ENCODE measurements around the gene SCAF8.

The SCAF8 gene

GRCh38 chr6:154763650-154764049, 30.4 kb downstream of the SCAF8 start:
- Histone ChIP-seq H3K9ac (ENCODE audit: low read length) (no peak overlapping the region), H4K5ac (ENCODE audit: low read length) (no peak overlapping the region), H2BK5ac (ENCODE audit: low read length) (no peak overlapping the region), H3K4me3 (ENCODE audit: low read length) (no peak overlapping the region), H2BK120ac (ENCODE audit: low read depth, low read length) (no peak overlapping the region), H4K8ac (ENCODE audit: low read depth, low read length) (no peak overlapping the region), H3K4me2 (ENCODE audit: low read length) (no peak overlapping the region), H3K4me1 (ENCODE audit: control insufficient read depth, low read depth, low read length) (no peaks in the 10 kb centered on the region), H2AK5ac (ENCODE audit: low read length) (no peak overlapping the region), H3K79me2 (ENCODE audit: control insufficient read depth, insufficient read depth, low read length) (peaks cover 73% of the 10 kb centered on the region), H3K4ac (ENCODE audit: low read depth, low read length) (no peak overlapping the region), H3K27me3 (ENCODE audit: insufficient read depth, low read length, poor library complexity) (no peaks in the 10 kb centered on the region), H3K18ac (ENCODE audit: low read length) (no peak overlapping the region), H3K36me3 (ENCODE audit: control insufficient read depth, insufficient read depth, low read length) (no peaks in the 10 kb centered on the region), H3K79me1 (ENCODE audit: low read length) (peaks cover 2% of the 10 kb centered on the region), H2BK15ac (replicated peaks; ENCODE audit: low read depth) (no peak overlapping the region), H3K56ac (ENCODE audit: low read length) (no peak overlapping the region), H3K27ac (ENCODE audit: low read depth, low read length) (no peak overlapping the region), H3K23ac (ENCODE audit: low read length) (no peak overlapping the region)
- WGBS (ENCODE audit: extremely low coverage, insufficient coverage, low lambda C conversion rate): no CpG with 5 or more reads among the region's 1 CpG
- DNase-seq: no peak

- no peaks in the 10 kb centered on the region for H3K27me3 ChIP-seq (ENCODE audit: insufficient read depth, low read length, poor library complexity)
- H3K9ac ChIP-seq (ENCODE audit: low read length): no peak overlapping the region
- H3K79me1 ChIP-seq (ENCODE audit: low read length): peaks cover 8% of the 10 kb centered on the region
- no peak overlapping the region for H3K4ac ChIP-seq (ENCODE audit: low read depth, low read length)
- WGBS (ENCODE audit: extremely low coverage, insufficient coverage, low lambda C conversion rate): no CpG with 5 or more reads among the region's 1 CpG
- no peak overlapping the region for H4K5ac ChIP-seq (ENCODE audit: low read length)
- H4K8ac ChIP-seq (ENCODE audit: low read depth, low read length): no peak overlapping the region
- H3K4me2 ChIP-seq (ENCODE audit: low read length): no peak overlapping the region
- no peak overlapping the region for H2BK120ac ChIP-seq (ENCODE audit: low read depth, low read length)
- H3K4me3 ChIP-seq (ENCODE audit: low read length): no peak overlapping the region
- no peak overlapping the region for H3K18ac ChIP-seq (ENCODE audit: low read length)
- no peaks in the 10 kb centered on the region for H3K4me1 ChIP-seq (ENCODE audit: control insufficient read depth, low read depth, low read length)
- no peak overlapping the region for H3K27ac ChIP-seq (ENCODE audit: low read depth, low read length)
- H3K56ac ChIP-seq (ENCODE audit: low read length): no peak overlapping the region
- H3K79me2 ChIP-seq (ENCODE audit: control insufficient read depth, insufficient read depth, low read length): peaks cover 75% of the 10 kb centered on the region
- no peak for DNase-seq
- H2BK15ac ChIP-seq (replicated peaks; ENCODE audit: low read depth): no peak overlapping the region
- H2BK5ac ChIP-seq (ENCODE audit: low read length): no peak overlapping the region
- H3K36me3 ChIP-seq (ENCODE audit: control insufficient read depth, insufficient read depth, low read length): no peaks in the 10 kb centered on the region
- no peak overlapping the region for H2AK5ac ChIP-seq (ENCODE audit: low read length)
- H3K23ac ChIP-seq (ENCODE audit: low read length): no peak overlapping the region
Measured at GRCh38 chr6:154765273-154765672, 32.1 kb downstream of the SCAF8 start.

GRCh38 chr6:154766288-154766687, 33.1 kb downstream of the SCAF8 start:
- Histone ChIP-seq H2AK5ac (ENCODE audit: low read length) (no peak overlapping the region), H4K5ac (ENCODE audit: low read length) (no peak overlapping the region), H3K36me3 (ENCODE audit: control insufficient read depth, insufficient read depth, low read length) (no peaks in the 10 kb centered on the region), H3K4ac (ENCODE audit: low read depth, low read length) (no peak overlapping the region), H3K79me1 (ENCODE audit: low read length) (peaks cover 12% of the 10 kb centered on the region), H2BK15ac (replicated peaks; ENCODE audit: low read depth) (no peak overlapping the region), H3K4me1 (ENCODE audit: control insufficient read depth, low read depth, low read length) (no peaks in the 10 kb centered on the region), H3K4me2 (ENCODE audit: low read length) (no peak overlapping the region), H3K79me2 (ENCODE audit: control insufficient read depth, insufficient read depth, low read length) (peaks cover 79% of the 10 kb centered on the region), H3K27ac (ENCODE audit: low read depth, low read length) (no peak overlapping the region), H3K9ac (ENCODE audit: low read length) (no peak overlapping the region), H3K56ac (ENCODE audit: low read length) (no peak overlapping the region), H3K18ac (ENCODE audit: low read length) (no peak overlapping the region), H2BK120ac (ENCODE audit: low read depth, low read length) (no peak overlapping the region), H2BK5ac (ENCODE audit: low read length) (no peak overlapping the region), H3K27me3 (ENCODE audit: insufficient read depth, low read length, poor library complexity) (no peaks in the 10 kb centered on the region), H4K8ac (ENCODE audit: low read depth, low read length) (no peak overlapping the region), H3K23ac (ENCODE audit: low read length) (no peak overlapping the region), H3K4me3 (ENCODE audit: low read length) (no peak overlapping the region)
- WGBS (ENCODE audit: extremely low coverage, insufficient coverage, low lambda C conversion rate): no CpG with 5 or more reads among the region's 3 CpGs
- DNase-seq: no peak

- no peak overlapping the region for H2AK5ac ChIP-seq (ENCODE audit: low read length)
- no peak overlapping the region for H4K8ac ChIP-seq (ENCODE audit: low read depth, low read length)
- no peak overlapping the region for H3K4me3 ChIP-seq (ENCODE audit: low read length)
- no peaks in the 10 kb centered on the region for H3K36me3 ChIP-seq (ENCODE audit: control insufficient read depth, insufficient read depth, low read length)
- no peak overlapping the region for H3K4me2 ChIP-seq (ENCODE audit: low read length)
- H3K9ac ChIP-seq (ENCODE audit: low read length): no peak overlapping the region
- no peak overlapping the region for H3K56ac ChIP-seq (ENCODE audit: low read length)
- no peak overlapping the region for H4K5ac ChIP-seq (ENCODE audit: low read length)
- H3K4ac ChIP-seq (ENCODE audit: low read depth, low read length): no peak overlapping the region
- H2BK5ac ChIP-seq (ENCODE audit: low read length): no peak overlapping the region
- H3K4me1 ChIP-seq (ENCODE audit: control insufficient read depth, low read depth, low read length): no peaks in the 10 kb centered on the region
- H2BK15ac ChIP-seq (replicated peaks; ENCODE audit: low read depth): no peak overlapping the region
- H3K27me3 ChIP-seq (ENCODE audit: insufficient read depth, low read length, poor library complexity): no peaks in the 10 kb centered on the region
- H3K79me1 ChIP-seq (ENCODE audit: low read length): peaks cover 17% of the 10 kb centered on the region
- no peak overlapping the region for H3K23ac ChIP-seq (ENCODE audit: low read length)
- peaks cover 83% of the 10 kb centered on the region for H3K79me2 ChIP-seq (ENCODE audit: control insufficient read depth, insufficient read depth, low read length)
- no CpG with 5 or more reads among the region's 3 CpGs for WGBS (ENCODE audit: extremely low coverage, insufficient coverage, low lambda C conversion rate)
- H3K18ac ChIP-seq (ENCODE audit: low read length): no peak overlapping the region
- H3K27ac ChIP-seq (ENCODE audit: low read depth, low read length): no peak overlapping the region
- no peak overlapping the region for H2BK120ac ChIP-seq (ENCODE audit: low read depth, low read length)
- DNase-seq: no peak
Measured at GRCh38 chr6:154767003-154767723, 33.9 kb downstream of the SCAF8 start.

GRCh38 chr6:154768280-154768679, 35.1 kb downstream of the SCAF8 start:
- Histone ChIP-seq H3K4me3 (ENCODE audit: low read length) (no peak overlapping the region), H3K79me1 (ENCODE audit: low read length) (peaks cover 19% of the 10 kb centered on the region), H3K18ac (ENCODE audit: low read length) (no peak overlapping the region), H3K27ac (ENCODE audit: low read depth, low read length) (no peak overlapping the region), H2BK5ac (ENCODE audit: low read length) (no peak overlapping the region), H3K4me1 (ENCODE audit: control insufficient read depth, low read depth, low read length) (no peaks in the 10 kb centered on the region), H3K9ac (ENCODE audit: low read length) (no peak overlapping the region), H3K4me2 (ENCODE audit: low read length) (no peak overlapping the region), H3K36me3 (ENCODE audit: control insufficient read depth, insufficient read depth, low read length) (no peaks in the 10 kb centered on the region), H3K27me3 (ENCODE audit: insufficient read depth, low read length, poor library complexity) (no peaks in the 10 kb centered on the region), H3K56ac (ENCODE audit: low read length) (no peak overlapping the region), H3K4ac (ENCODE audit: low read depth, low read length) (no peak overlapping the region), H2AK5ac (ENCODE audit: low read length) (no peak overlapping the region), H2BK15ac (replicated peaks; ENCODE audit: low read depth) (no peak overlapping the region), H4K8ac (ENCODE audit: low read depth, low read length) (no peak overlapping the region), H2BK120ac (ENCODE audit: low read depth, low read length) (no peak overlapping the region), H3K79me2 (ENCODE audit: control insufficient read depth, insufficient read depth, low read length) (peaks cover 84% of the 10 kb centered on the region), H3K23ac (ENCODE audit: low read length) (no peak overlapping the region), H4K5ac (ENCODE audit: low read length) (no peak overlapping the region)
- no peak for DNase-seq
- no CpG with 5 or more reads among the region's 3 CpGs for WGBS (ENCODE audit: extremely low coverage, insufficient coverage, low lambda C conversion rate)

GRCh38 chr6:154773610-154774089, 40.4 kb downstream of the SCAF8 start:
- H4K5ac ChIP-seq (ENCODE audit: low read length): no peak overlapping the region
- H3K56ac ChIP-seq (ENCODE audit: low read length): no peak overlapping the region
- H3K4me3 ChIP-seq (ENCODE audit: low read length): no peak overlapping the region
- H2BK5ac ChIP-seq (ENCODE audit: low read length): no peak overlapping the region
- H3K4me2 ChIP-seq (ENCODE audit: low read length): no peak overlapping the region
- H3K36me3 ChIP-seq (ENCODE audit: control insufficient read depth, insufficient read depth, low read length): no peaks in the 10 kb centered on the region
- H3K79me2 ChIP-seq (ENCODE audit: control insufficient read depth, insufficient read depth, low read length): peaks cover 46% of the 10 kb centered on the region
- H3K18ac ChIP-seq (ENCODE audit: low read length): no peak overlapping the region
- no CpG with 5 or more reads among the region's 4 CpGs for WGBS (ENCODE audit: extremely low coverage, insufficient coverage, low lambda C conversion rate)
- H3K27me3 ChIP-seq (ENCODE audit: insufficient read depth, low read length, poor library complexity): no peaks in the 10 kb centered on the region
- no peak overlapping the region for H2AK5ac ChIP-seq (ENCODE audit: low read length)
- no peaks in the 10 kb centered on the region for H3K4me1 ChIP-seq (ENCODE audit: control insufficient read depth, low read depth, low read length)
- H3K79me1 ChIP-seq (ENCODE audit: low read length): peaks cover 18% of the 10 kb centered on the region
- no peak overlapping the region for H3K23ac ChIP-seq (ENCODE audit: low read length)
- DNase-seq: no peak
- no peak overlapping the region for H2BK15ac ChIP-seq (replicated peaks; ENCODE audit: low read depth)
- H3K4ac ChIP-seq (ENCODE audit: low read depth, low read length): no peak overlapping the region
- no peak overlapping the region for H4K8ac ChIP-seq (ENCODE audit: low read depth, low read length)
- no peak overlapping the region for H3K9ac ChIP-seq (ENCODE audit: low read length)
- H3K27ac ChIP-seq (ENCODE audit: low read depth, low read length): no peak overlapping the region
- no peak overlapping the region for H2BK120ac ChIP-seq (ENCODE audit: low read depth, low read length)
